WTC11 (cell line): ENCODE measurements around the gene CTNND1. TPM values are rescaled to one million over a fixed set of nuclear protein-coding genes. Genes with fewer than 3 reads are reported as not detected.

Experiments used
- ATAC-seq: fragments of 200-7000 bp; cut with Tn5 transposase; 2 replicates; pipeline ENCODE4 v1.10.0; 2021; ENCODE audit warnings: mild to moderate bottlenecking, moderate library complexity
- CTCF ChIA-PET: fragments of 300-600 bp; sonication (Branson Sonifier 250); formaldehyde crosslinking; loops from one replicate; lab custom pipeline; 2021; ENCODE audit warnings: antibody characterized with exemption; lab: Charles Lee
- POLR2A ChIA-PET: fragments of 350-600 bp; sonication (Branson Sonifier 250); formaldehyde crosslinking; loops from one replicate; lab custom pipeline; 2021; ENCODE audit warnings: antibody characterized with exemption; lab: Charles Lee
- DNase-seq: peaks from one replicate; pipeline ENCODE4 v3.0.0; 2021; ENCODE audit warnings: low spot score
- H3K27ac Mint-ChIP-seq: 2 replicates; pipeline ENCODE4 v1.8.0; 2021; ENCODE audit warnings: mixed read lengths
- H3K27me3 Mint-ChIP-seq: 2 replicates; pipeline ENCODE4 v1.8.0; 2021; ENCODE audit warnings: low read depth, mild to moderate bottlenecking, moderate library complexity, mixed read lengths
- H3K36me3 Mint-ChIP-seq: 2 replicates; pipeline ENCODE4 v1.8.0; 2021; ENCODE audit warnings: mixed read lengths
- H3K4me1 Mint-ChIP-seq: 2 replicates; pipeline ENCODE4 v1.8.0; 2022; ENCODE audit warnings: mixed read lengths
- H3K4me3 Mint-ChIP-seq: 2 replicates; pipeline ENCODE4 v1.8.0; 2021; ENCODE audit warnings: mild to moderate bottlenecking, moderate library complexity, mixed read lengths
- H3K9me3 Mint-ChIP-seq: 2 replicates; pipeline ENCODE4 v1.8.0; 2021; ENCODE audit warnings: mixed read lengths
- ATF1 ChIP-seq: sonication (generic); formaldehyde crosslinking; IDR thresholded peaks from 2 replicates; pipeline ENCODE4 v1.8.1; 2023; ENCODE audit warnings: mild to moderate bottlenecking, moderate library complexity, missing genetic modification reagents
- CBFB ChIP-seq: sonication (generic); formaldehyde crosslinking; IDR thresholded peaks from 2 replicates; pipeline ENCODE4 v1.8.1; 2022; ENCODE audit warnings: mild to moderate bottlenecking, low read depth, missing genetic modification reagents
- ELF4 ChIP-seq: sonication (generic); formaldehyde crosslinking; IDR thresholded peaks from 2 replicates; pipeline ENCODE4 v1.8.1; 2022; ENCODE audit warnings: low read depth, mild to moderate bottlenecking, moderate library complexity, missing genetic modification reagents
- ETV6 ChIP-seq: sonication (generic); formaldehyde crosslinking; IDR thresholded peaks from 2 replicates; pipeline ENCODE4 v1.8.1; 2022; ENCODE audit warnings: mild to moderate bottlenecking, missing genetic modification reagents
- FOXK1 ChIP-seq: sonication (generic); formaldehyde crosslinking; IDR thresholded peaks from 2 replicates; pipeline ENCODE4 v1.8.0; 2022; ENCODE audit warnings: mild to moderate bottlenecking, moderate library complexity, missing genetic modification reagents
- IRF2 ChIP-seq: sonication (generic); formaldehyde crosslinking; IDR thresholded peaks from 2 replicates; pipeline ENCODE4 v1.8.0; 2022; ENCODE audit warnings: low read depth, missing genetic modification reagents, borderline replicate concordance
- JUN ChIP-seq: sonication (generic); formaldehyde crosslinking; IDR thresholded peaks from 2 replicates; pipeline ENCODE4 v1.8.0; 2023; ENCODE audit warnings: mild to moderate bottlenecking, missing genetic modification reagents
- KAT7 ChIP-seq: sonication (generic); formaldehyde crosslinking; IDR thresholded peaks from 2 replicates; pipeline ENCODE4 v1.8.1; 2023; ENCODE audit warnings: missing genetic modification reagents, mild to moderate bottlenecking, borderline replicate concordance
- MXD4 ChIP-seq: fragments of 250-450 bp; sonication (Bioruptor Pico); IDR thresholded peaks from 2 replicates; pipeline ENCODE4 v1.8.0; 2021; ENCODE audit warnings: mild to moderate bottlenecking, moderate library complexity, borderline replicate concordance
- MYBL2 ChIP-seq: sonication (generic); formaldehyde crosslinking; IDR thresholded peaks from 2 replicates; pipeline ENCODE4 v1.8.1; 2023; ENCODE audit warnings: mild to moderate bottlenecking, moderate library complexity, missing genetic modification reagents
- NFYB ChIP-seq: sonication (generic); formaldehyde crosslinking; conservative IDR thresholded peaks from 2 replicates; pipeline ENCODE4 v1.8.0; 2022; ENCODE audit warnings: low read depth, missing genetic modification reagents
- RELA ChIP-seq: sonication (generic); formaldehyde crosslinking; IDR thresholded peaks from 2 replicates; pipeline ENCODE4 v1.8.1; 2022; ENCODE audit warnings: missing genetic modification reagents, mild to moderate bottlenecking, borderline replicate concordance
- SMAD3 ChIP-seq: sonication (generic); formaldehyde crosslinking; IDR thresholded peaks from 2 replicates; pipeline ENCODE4 v1.8.0; 2022; ENCODE audit warnings: missing genetic modification reagents, mild to moderate bottlenecking, borderline replicate concordance
- ZNF121 ChIP-seq: sonication (generic); formaldehyde crosslinking; IDR thresholded peaks from 2 replicates; pipeline ENCODE4 v1.8.0; 2023; ENCODE audit warnings: missing genetic modification reagents
- ZNF219 ChIP-seq: sonication (generic); formaldehyde crosslinking; IDR thresholded peaks from 2 replicates; pipeline ENCODE4 v1.8.0; 2023; ENCODE audit warnings: missing genetic modification reagents, mild to moderate bottlenecking, borderline replicate concordance
- ZNF263 ChIP-seq: sonication (generic); formaldehyde crosslinking; IDR thresholded peaks from 2 replicates; pipeline ENCODE4 v1.8.1; 2022; ENCODE audit warnings: low read depth, mild to moderate bottlenecking, moderate library complexity, missing genetic modification reagents
- ZNF317 ChIP-seq: sonication (generic); formaldehyde crosslinking; IDR thresholded peaks from 2 replicates; pipeline ENCODE4 v1.8.1; 2023; ENCODE audit warnings: low read depth, mild to moderate bottlenecking, moderate library complexity, missing genetic modification reagents, borderline replicate concordance
- total RNA-seq: library from RNA; stranded (reverse); gene quantifications from 3 replicates; pipeline ENCODE4 v1.2.3, GENCODE V29; 2021
- TF ChIP-seq, protein P1 (sequence below): sonication (generic); formaldehyde crosslinking; conservative IDR thresholded peaks from 2 replicates; pipeline ENCODE4 v1.8.1; 2023; ENCODE audit warnings: mild to moderate bottlenecking, low read depth, missing genetic modification reagents, moderate library complexity
- TF ChIP-seq, protein P2 (sequence below): fragments of 250-450 bp; sonication (Bioruptor Pico); IDR thresholded peaks from 2 replicates; pipeline ENCODE4 v2.1.2; 2022; ENCODE audit warnings: mild to moderate bottlenecking, moderate library complexity
- TF ChIP-seq, protein P3 (sequence below): fragments of 250-450 bp; sonication (Bioruptor Pico); IDR thresholded peaks from 2 replicates; pipeline ENCODE4 v1.8.0; 2021; ENCODE audit warnings: mild to moderate bottlenecking
- TF ChIP-seq, protein P4 (sequence below): sonication (generic); formaldehyde crosslinking; IDR thresholded peaks from 2 replicates; pipeline ENCODE4 v1.8.1; 2022; ENCODE audit warnings: missing genetic modification reagents, borderline replicate concordance
- TF ChIP-seq, protein P5 (sequence below): fragments of 250-450 bp; sonication (Bioruptor Pico); IDR thresholded peaks from 2 replicates; pipeline ENCODE4 v1.9.0; 2021; ENCODE audit warnings: mild to moderate bottlenecking
- TF ChIP-seq, protein P6 (sequence below): fragments of 250-450 bp; sonication (Bioruptor Pico); IDR thresholded peaks from 2 replicates; pipeline ENCODE4 v1.9.0; 2021; ENCODE audit warnings: mild to moderate bottlenecking

Gene CTNND1
- total RNA-seq, 1 experiment from 2014 or later, result 165 TPM

DNA sequence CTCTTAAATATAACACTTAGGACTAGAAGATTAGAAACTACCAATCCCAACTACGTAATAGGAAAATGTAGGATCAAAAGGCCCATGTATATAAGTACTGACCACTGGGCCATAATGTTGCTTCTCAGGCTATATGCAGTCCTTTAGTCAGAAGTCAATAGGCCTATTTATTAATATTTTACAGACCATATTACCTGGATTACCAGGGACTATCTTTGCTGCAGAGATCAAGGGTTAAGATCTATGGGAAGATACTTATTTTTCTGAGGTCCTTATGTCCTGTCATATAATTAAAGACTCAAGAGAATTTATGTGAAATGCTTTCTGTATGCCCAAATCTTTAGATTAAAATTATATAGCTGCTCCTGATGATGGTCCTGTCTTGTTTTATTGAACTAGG is 57.2 kb downstream of the CTNND1 start:
- Mint-ChIP-seq H3K4me1 (no peaks in the 10 kb centered on the region), H3K4me3 (no peak overlapping the region), H3K36me3 (peaks cover 40% of the 10 kb centered on the region), H3K27ac (no peak overlapping the region), H3K9me3 (no peaks in the 10 kb centered on the region), H3K27me3 (no peaks in the 10 kb centered on the region)
- ChIA-PET CTCF (interaction anchor here (0.5 to 1.7 kb wide), 5 partner anchors 18 to 705 kb away, joined by 3 to 10 read pairs (median 4); partner anchors contain the start of gene BTBD18), POLR2A (no interaction called here)
- TF ChIP-seq ETV6 (CRISPR knock-in tag) (no peak), KAT7 (CRISPR knock-in tag) (no peak), MXD4 (CRISPR knock-in tag) (no peak), ELF4 (CRISPR knock-in tag) (no peak), FOXK1 (CRISPR knock-in tag) (no peak), SMAD3 (no peak), MYBL2 (CRISPR knock-in tag) (no peak), ATF1 (CRISPR knock-in tag) (no peak), ZNF317 (no peak), ZNF121 (CRISPR knock-in tag) (no peak), JUN (no peak), IRF2 (no peak), RELA (CRISPR knock-in tag) (no peak)
- TF ChIP-seq, protein P1, sequence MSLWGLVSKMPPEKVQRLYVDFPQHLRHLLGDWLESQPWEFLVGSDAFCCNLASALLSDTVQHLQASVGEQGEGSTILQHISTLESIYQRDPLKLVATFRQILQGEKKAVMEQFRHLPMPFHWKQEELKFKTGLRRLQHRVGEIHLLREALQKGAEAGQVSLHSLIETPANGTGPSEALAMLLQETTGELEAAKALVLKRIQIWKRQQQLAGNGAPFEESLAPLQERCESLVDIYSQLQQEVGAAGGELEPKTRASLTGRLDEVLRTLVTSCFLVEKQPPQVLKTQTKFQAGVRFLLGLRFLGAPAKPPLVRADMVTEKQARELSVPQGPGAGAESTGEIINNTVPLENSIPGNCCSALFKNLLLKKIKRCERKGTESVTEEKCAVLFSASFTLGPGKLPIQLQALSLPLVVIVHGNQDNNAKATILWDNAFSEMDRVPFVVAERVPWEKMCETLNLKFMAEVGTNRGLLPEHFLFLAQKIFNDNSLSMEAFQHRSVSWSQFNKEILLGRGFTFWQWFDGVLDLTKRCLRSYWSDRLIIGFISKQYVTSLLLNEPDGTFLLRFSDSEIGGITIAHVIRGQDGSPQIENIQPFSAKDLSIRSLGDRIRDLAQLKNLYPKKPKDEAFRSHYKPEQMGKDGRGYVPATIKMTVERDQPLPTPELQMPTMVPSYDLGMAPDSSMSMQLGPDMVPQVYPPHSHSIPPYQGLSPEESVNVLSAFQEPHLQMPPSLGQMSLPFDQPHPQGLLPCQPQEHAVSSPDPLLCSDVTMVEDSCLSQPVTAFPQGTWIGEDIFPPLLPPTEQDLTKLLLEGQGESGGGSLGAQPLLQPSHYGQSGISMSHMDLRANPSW (CRISPR knock-in tag), result no peak
- TF ChIP-seq, protein P2, sequence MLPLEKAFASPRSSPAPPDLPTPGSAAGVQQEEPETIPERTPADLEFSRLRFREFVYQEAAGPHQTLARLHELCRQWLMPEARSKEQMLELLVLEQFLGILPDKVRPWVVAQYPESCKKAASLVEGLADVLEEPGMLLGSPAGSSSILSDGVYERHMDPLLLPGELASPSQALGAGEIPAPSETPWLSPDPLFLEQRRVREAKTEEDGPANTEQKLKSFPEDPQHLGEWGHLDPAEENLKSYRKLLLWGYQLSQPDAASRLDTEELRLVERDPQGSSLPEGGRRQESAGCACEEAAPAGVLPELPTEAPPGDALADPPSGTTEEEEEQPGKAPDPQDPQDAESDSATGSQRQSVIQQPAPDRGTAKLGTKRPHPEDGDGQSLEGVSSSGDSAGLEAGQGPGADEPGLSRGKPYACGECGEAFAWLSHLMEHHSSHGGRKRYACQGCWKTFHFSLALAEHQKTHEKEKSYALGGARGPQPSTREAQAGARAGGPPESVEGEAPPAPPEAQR (CRISPR knock-in tag), result no peak
- TF ChIP-seq, protein P3, sequence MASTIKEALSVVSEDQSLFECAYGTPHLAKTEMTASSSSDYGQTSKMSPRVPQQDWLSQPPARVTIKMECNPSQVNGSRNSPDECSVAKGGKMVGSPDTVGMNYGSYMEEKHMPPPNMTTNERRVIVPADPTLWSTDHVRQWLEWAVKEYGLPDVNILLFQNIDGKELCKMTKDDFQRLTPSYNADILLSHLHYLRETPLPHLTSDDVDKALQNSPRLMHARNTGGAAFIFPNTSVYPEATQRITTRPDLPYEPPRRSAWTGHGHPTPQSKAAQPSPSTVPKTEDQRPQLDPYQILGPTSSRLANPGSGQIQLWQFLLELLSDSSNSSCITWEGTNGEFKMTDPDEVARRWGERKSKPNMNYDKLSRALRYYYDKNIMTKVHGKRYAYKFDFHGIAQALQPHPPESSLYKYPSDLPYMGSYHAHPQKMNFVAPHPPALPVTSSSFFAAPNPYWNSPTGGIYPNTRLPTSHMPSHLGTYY (CRISPR knock-in tag), result no peak
- TF ChIP-seq, protein P4, sequence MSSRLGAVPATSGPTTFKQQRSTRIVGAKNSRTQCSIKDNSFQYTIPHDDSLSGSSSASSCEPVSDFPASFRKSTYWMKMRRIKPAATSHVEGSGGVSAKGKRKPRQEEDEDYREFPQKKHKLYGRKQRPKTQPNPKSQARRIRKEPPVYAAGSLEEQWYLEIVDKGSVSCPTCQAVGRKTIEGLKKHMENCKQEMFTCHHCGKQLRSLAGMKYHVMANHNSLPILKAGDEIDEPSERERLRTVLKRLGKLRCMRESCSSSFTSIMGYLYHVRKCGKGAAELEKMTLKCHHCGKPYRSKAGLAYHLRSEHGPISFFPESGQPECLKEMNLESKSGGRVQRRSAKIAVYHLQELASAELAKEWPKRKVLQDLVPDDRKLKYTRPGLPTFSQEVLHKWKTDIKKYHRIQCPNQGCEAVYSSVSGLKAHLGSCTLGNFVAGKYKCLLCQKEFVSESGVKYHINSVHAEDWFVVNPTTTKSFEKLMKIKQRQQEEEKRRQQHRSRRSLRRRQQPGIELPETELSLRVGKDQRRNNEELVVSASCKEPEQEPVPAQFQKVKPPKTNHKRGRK, result no peak
- ATAC-seq (no peak), DNase-seq (no peak)

DNA sequence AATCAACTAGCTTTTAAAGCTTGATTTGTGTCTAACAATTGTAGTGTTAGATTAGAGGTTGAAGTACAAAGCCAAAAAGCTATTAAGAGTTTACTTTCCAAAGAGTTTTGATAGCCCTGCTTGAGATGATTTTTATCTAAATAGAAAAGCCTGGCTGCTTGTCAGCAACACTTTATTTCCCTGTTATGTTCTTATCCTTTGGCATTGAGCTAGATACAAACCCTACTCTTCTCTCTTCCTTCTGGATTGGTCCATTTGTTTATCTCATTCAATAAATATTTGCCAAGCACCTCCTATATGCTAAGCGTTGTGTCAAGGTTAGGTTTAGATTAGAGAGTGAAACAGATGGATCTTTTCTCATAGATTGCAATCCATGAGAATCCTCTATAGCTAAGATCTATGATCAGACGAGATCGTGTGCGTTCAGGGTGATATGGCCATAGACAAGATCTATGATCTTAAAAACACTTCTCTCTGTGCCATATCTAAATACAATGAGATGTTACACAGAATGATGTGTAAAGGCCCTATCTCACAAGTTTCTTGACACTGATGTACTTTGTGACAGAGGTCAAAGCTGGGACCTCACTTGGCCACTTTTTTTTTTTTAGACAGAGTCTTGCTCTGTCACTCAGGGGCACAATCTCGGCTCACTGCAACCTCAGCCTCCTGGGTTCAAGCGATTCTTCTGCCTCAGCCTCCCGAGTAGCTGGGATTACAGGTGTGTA is 57.8 kb downstream of the CTNND1 start:
- Mint-ChIP-seq H3K9me3 (no peaks in the 10 kb centered on the region), H3K4me3 (no peak overlapping the region), H3K27me3 (no peaks in the 10 kb centered on the region), H3K27ac (no peak overlapping the region), H3K4me1 (no peaks in the 10 kb centered on the region), H3K36me3 (peaks cover 35% of the 10 kb centered on the region)
- ChIA-PET CTCF (interaction anchor here (0.8 to 1.7 kb wide), 4 partner anchors 19 to 705 kb away, joined by 3 to 10 read pairs (median 4); partner anchors contain the start of gene BTBD18), POLR2A (no interaction called here)
- DNase-seq (no peak), ATAC-seq (no peak)
- TF ChIP-seq ZNF317 (no peak), KAT7 (CRISPR knock-in tag) (no peak), RELA (CRISPR knock-in tag) (no peak), ZNF263 (CRISPR knock-in tag) (no peak), ZNF219 (CRISPR knock-in tag) (no peak), ATF1 (CRISPR knock-in tag) (no peak), NFYB (CRISPR knock-in tag) (no peak), CBFB (CRISPR knock-in tag) (no peak), JUN (no peak)
- TF ChIP-seq, protein P5, sequence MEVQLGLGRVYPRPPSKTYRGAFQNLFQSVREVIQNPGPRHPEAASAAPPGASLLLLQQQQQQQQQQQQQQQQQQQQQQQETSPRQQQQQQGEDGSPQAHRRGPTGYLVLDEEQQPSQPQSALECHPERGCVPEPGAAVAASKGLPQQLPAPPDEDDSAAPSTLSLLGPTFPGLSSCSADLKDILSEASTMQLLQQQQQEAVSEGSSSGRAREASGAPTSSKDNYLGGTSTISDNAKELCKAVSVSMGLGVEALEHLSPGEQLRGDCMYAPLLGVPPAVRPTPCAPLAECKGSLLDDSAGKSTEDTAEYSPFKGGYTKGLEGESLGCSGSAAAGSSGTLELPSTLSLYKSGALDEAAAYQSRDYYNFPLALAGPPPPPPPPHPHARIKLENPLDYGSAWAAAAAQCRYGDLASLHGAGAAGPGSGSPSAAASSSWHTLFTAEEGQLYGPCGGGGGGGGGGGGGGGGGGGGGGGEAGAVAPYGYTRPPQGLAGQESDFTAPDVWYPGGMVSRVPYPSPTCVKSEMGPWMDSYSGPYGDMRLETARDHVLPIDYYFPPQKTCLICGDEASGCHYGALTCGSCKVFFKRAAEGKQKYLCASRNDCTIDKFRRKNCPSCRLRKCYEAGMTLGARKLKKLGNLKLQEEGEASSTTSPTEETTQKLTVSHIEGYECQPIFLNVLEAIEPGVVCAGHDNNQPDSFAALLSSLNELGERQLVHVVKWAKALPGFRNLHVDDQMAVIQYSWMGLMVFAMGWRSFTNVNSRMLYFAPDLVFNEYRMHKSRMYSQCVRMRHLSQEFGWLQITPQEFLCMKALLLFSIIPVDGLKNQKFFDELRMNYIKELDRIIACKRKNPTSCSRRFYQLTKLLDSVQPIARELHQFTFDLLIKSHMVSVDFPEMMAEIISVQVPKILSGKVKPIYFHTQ, result no peak
- TF ChIP-seq, protein P6, sequence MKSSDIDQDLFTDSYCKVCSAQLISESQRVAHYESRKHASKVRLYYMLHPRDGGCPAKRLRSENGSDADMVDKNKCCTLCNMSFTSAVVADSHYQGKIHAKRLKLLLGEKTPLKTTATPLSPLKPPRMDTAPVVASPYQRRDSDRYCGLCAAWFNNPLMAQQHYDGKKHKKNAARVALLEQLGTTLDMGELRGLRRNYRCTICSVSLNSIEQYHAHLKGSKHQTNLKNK (CRISPR knock-in tag), result no peak
